HL-60 (cell line): ENCODE measurements around the gene AIRE.
A peak's percentile ranks its signal among the peaks of the same experiment; 100 is the strongest.
"Not testable (repeated sequence)": the region's sequence is repeated elsewhere in the genome, so short reads cannot be mapped to it uniquely, and the experiment has no call there.

Experiments used
- DNase-seq, 2 experiments: peaks; one replicate each; pipeline ENCODE4 v3.0.0-alpha.2; 2010 to 2020; ENCODE audit warnings: low read depth in 1 of 2, low spot score in 1 of 2
- H3K27ac ChIP-seq: fragments of 250-450 bp; sonication (Bioruptor Pico); replicated peaks from 2 replicates; pipeline ENCODE4 v1.5.1; 2020; ENCODE audit warnings: mild to moderate bottlenecking, moderate library complexity
- H3K27me3 ChIP-seq: fragments of 250-450 bp; sonication (Bioruptor Pico); 2 replicates; pipeline ENCODE4 v1.5.1; 2021; ENCODE audit warnings: mild to moderate bottlenecking, moderate library complexity; ENCODE audit not compliant: insufficient read depth, poor library complexity, severe bottlenecking
- H3K4me3 ChIP-seq: replicated peaks from 2 replicates; pipeline ENCODE4 v1.5.1; 2011; ENCODE audit warnings: mild to moderate bottlenecking, control low read depth, low read length; ENCODE audit not compliant: insufficient read depth
- GABPA ChIP-seq: IDR thresholded peaks from 2 replicates; pipeline ENCODE4 v1.6.1; 2012; ENCODE audit warnings: low read depth
- SPI1 ChIP-seq: IDR thresholded peaks from 2 replicates; pipeline ENCODE4 v1.6.1; 2012; ENCODE audit warnings: low read depth, mild to moderate bottlenecking, borderline replicate concordance
- long read RNA-seq: library from polyadenylated mRNA; unstranded; transcript quantifications from one replicate; pipeline ENCODE4 v2.0.0, GENCODE V29; 2020
- TF ChIP-seq, protein P1 (sequence below): IDR thresholded peaks from one replicate; pipeline ENCODE4 v1.5.1; 2011; ENCODE audit warnings: low read length, control low read depth, inconsistent platforms; ENCODE audit not compliant: insufficient read depth
- TF ChIP-seq, protein P2 (sequence below): IDR thresholded peaks from 2 replicates; pipeline ENCODE4 v1.6.1; 2012; ENCODE audit warnings: low read depth; ENCODE audit not compliant: insufficient replicate concordance

AIRE gene
- long read RNA-seq: 0 reads

GRCh38 chr21:44285138-44285992, at the start of gene AIRE:
Gene AIRE (plus strand): TSS chr21:44285876. CDS start chr21:44286007, 131 bp downstream.
- Histone ChIP-seq H3K27ac (no peak within 1 kb of the TSS), H3K27me3 (no peaks in the 10 kb centered on the region), H3K4me3 (no peak within 1 kb of the TSS)
- TF ChIP-seq GABPA (no peak), SPI1 (no peak)
- TF ChIP-seq, protein P1, sequence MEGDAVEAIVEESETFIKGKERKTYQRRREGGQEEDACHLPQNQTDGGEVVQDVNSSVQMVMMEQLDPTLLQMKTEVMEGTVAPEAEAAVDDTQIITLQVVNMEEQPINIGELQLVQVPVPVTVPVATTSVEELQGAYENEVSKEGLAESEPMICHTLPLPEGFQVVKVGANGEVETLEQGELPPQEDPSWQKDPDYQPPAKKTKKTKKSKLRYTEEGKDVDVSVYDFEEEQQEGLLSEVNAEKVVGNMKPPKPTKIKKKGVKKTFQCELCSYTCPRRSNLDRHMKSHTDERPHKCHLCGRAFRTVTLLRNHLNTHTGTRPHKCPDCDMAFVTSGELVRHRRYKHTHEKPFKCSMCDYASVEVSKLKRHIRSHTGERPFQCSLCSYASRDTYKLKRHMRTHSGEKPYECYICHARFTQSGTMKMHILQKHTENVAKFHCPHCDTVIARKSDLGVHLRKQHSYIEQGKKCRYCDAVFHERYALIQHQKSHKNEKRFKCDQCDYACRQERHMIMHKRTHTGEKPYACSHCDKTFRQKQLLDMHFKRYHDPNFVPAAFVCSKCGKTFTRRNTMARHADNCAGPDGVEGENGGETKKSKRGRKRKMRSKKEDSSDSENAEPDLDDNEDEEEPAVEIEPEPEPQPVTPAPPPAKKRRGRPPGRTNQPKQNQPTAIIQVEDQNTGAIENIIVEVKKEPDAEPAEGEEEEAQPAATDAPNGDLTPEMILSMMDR: no peak
- DNase-seq: no peak

- not testable (repeated sequence) for H3K27ac ChIP-seq, DNase-seq, H3K4me3 ChIP-seq, H3K27me3 ChIP-seq
Measured at GRCh38 chr21:44240353-44240752, 45.3 kb upstream of the AIRE start.

DNA sequence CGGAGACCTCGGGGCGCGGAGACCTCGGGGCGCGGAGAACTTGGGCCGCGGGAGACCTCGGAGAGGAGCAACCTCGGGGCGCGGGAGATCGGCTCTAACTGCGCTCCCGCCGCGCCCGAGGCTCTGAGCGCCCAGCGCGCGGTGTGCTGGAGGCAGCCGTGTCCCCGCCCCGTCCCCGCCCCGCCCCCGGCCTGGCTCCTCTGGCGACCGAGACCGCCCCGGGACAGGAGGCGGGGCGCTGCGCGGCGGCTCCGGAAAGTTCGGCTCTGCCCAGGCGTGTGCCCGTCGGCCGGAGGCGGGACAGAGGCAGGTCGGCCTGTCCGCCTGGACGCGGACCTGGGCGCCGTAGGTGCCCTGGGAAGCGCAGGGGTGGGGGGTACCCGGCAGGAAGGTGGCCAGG, 44.8 kb upstream of the AIRE start, which contains the start of gene ICOSLG:
Gene ICOSLG (minus strand): TSS at position 102 of the 400 bp plus-strand sequence. CDS start 126 bp downstream, outside the sequence.
- DNase-seq, H3K27ac ChIP-seq, H3K4me3 ChIP-seq, H3K27me3 ChIP-seq: not testable (repeated sequence)

DNA sequence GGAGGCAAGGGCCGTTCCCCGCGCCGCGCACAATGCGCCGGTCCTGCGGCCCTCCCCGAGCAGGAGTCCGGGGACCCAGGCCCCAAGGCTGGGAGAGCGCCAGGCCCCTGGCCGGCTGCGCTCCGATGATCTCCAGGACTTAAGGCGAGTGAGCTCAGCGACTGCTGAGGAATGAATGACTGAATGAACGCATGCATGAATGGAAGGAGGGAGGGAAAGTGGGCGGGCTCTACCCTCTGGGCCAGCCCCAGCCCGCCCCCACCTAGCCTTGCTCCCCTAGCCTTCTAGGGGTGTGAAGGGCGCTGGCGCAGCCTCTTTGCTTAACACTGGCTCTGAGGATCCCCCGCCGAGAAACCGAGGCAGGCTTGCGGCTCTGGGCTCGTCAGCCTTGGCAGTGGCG, 44.4 kb upstream of the AIRE start:
- DNase-seq, H3K4me3 ChIP-seq, H3K27ac ChIP-seq, H3K27me3 ChIP-seq: not testable (repeated sequence)

- not testable (repeated sequence) for H3K27ac ChIP-seq, H3K4me3 ChIP-seq, DNase-seq, H3K27me3 ChIP-seq
Measured at GRCh38 chr21:44243980-44244379, 41.7 kb upstream of the AIRE start.

- DNase-seq, H3K27me3 ChIP-seq, H3K27ac ChIP-seq, H3K4me3 ChIP-seq: not testable (repeated sequence)
Measured at GRCh38 chr21:44247904-44248303, 37.8 kb upstream of the AIRE start.

DNA sequence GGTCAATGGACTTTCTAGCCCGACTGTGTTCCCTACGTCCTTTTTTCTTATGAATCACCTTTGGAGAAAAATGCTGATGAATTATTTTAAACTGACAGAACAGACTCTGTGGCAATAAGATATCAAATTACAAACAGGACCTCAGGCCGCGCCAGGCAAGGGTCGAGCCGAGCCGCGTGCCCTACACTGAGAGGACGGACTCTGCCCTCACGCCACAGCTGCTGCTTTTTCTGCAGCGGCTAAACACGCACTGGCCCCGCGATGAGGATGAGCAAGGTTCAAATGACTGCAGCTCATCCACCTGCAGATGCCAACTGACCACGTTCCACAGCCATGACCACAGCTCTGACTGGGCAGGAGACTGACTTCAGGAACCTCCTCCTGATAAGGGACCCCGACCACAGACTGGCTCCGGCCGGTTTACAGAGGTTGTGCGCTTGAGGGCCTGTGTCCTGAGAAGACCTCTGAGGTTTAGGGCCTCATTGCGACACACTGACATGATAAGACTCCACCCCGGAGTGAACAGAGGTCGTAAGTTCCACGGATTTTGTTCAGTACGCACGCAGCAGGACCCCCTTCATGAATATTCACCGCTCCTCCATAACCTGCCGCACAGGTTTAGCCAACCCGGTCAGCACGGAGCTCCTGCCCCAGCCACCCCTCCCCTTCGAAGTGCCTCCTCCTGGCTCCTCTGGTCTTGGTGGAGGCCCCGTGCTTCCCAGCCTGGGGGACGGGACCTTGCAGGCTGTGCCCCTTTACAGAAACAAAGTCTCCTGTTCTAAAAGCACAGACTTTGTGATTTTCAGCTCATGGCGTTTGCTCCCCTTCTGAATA, 36.3 kb upstream of the AIRE start:
- not testable (repeated sequence) for DNase-seq

DNA sequence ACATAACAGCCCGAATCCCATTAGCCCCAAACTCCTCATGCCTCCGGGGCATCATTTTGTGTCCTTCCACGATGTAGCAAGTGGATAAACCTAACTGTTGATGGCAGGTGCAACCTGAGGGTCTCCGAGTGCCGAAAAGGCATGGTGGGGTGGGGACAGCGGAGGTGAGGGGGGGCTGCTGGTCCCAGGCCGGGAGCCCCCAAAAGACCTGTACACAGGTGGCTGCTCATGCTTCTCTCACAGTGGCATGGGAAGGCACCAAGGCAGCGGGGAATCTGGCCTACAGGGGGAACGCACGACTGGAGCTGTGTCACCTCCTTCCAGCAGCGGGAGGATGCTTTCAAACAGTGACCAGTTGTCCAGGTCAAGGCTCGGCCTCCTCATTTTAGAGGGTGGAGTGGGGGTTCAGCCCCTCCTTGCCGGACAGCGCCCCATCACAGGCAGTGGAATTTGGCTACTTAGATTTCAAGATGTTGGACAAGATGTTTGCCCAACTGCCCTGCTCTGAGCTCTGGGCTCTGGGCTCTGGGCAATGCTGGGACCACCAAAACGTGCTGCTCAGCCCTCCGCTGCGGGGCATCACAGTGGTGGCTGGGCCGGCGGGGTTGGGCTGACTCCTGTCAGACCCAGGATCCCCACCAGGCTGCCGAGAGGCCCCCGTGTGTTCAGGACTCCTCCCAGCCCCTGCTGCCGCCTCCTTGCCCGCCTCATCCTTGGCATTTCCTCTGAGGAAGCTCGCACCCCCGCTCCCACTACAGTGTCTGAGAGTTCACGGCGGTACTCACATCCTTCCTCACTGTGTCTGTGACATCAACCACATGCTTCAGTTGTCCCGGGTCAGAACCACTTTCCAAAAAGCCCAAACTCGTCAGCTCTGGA, 31.6 kb upstream of the AIRE start:
- DNase-seq: no peak
- Histone ChIP-seq H3K4me3 (no peak overlapping the region), H3K27me3 (no peaks in the 10 kb centered on the region), H3K27ac (no peak overlapping the region)
- TF ChIP-seq, protein P2, sequence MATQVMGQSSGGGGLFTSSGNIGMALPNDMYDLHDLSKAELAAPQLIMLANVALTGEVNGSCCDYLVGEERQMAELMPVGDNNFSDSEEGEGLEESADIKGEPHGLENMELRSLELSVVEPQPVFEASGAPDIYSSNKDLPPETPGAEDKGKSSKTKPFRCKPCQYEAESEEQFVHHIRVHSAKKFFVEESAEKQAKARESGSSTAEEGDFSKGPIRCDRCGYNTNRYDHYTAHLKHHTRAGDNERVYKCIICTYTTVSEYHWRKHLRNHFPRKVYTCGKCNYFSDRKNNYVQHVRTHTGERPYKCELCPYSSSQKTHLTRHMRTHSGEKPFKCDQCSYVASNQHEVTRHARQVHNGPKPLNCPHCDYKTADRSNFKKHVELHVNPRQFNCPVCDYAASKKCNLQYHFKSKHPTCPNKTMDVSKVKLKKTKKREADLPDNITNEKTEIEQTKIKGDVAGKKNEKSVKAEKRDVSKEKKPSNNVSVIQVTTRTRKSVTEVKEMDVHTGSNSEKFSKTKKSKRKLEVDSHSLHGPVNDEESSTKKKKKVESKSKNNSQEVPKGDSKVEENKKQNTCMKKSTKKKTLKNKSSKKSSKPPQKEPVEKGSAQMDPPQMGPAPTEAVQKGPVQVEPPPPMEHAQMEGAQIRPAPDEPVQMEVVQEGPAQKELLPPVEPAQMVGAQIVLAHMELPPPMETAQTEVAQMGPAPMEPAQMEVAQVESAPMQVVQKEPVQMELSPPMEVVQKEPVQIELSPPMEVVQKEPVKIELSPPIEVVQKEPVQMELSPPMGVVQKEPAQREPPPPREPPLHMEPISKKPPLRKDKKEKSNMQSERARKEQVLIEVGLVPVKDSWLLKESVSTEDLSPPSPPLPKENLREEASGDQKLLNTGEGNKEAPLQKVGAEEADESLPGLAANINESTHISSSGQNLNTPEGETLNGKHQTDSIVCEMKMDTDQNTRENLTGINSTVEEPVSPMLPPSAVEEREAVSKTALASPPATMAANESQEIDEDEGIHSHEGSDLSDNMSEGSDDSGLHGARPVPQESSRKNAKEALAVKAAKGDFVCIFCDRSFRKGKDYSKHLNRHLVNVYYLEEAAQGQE: peak; percentile 24
- TF ChIP-seq, protein P1: no peak

More for the DNA sequence above, 36.3 kb upstream of the AIRE start:
- H3K4me3 ChIP-seq, H3K27ac ChIP-seq, H3K27me3 ChIP-seq: not testable (repeated sequence)
